ENCODE measurements around the gene PSMF1.
"Not testable (repeated sequence)": the region's sequence is repeated elsewhere in the genome, so short reads cannot be mapped to it uniquely, and the experiment has no call there.

PSMF1 gene

GRCh38 chr20:1216527-1217427, 98.4 kb downstream of the PSMF1 start:
- not testable (repeated sequence) for DNase-seq
